ENCODE data around the gene ARMC9. TPM values are rescaled to one million over a fixed set of nuclear protein-coding genes. Genes with fewer than 3 reads are reported as not detected.
"Not testable (repeated sequence)": the region's sequence is repeated elsewhere in the genome, so short reads cannot be mapped to it uniquely, and the experiment has no call there.

Gene ARMC9
- total RNA-seq, 1 donor from 2014 or later = 0.89 TPM

- intact Hi-C loops (cut with DNase I) = loop anchor here (5.0 kb wide), 1 partner anchor 97 kb away; no protein-coding TSS in a partner anchor
- DNase-seq = peak; percentile 40
- peak; percentile 19 for ATAC-seq (ENCODE audit: poor library complexity)
Observed at GRCh38 chr2:231394211-231395141, 196.0 kb downstream of the ARMC9 start.

GRCh38 chr2:231395188-231396057 is 197.0 kb downstream of the ARMC9 start, which contains the start of gene B3GNT7:
B3GNT7 (plus strand) TSS chr2:231395710; CDS start chr2:231395804, 94 bp downstream.
- DNase-seq (peak; percentile 47), ATAC-seq (ENCODE audit: poor library complexity) (peak; percentile 21)
- intact Hi-C loops (cut with DNase I) = loop anchor here (5.0 kb wide), 1 partner anchor 98 kb away; no protein-coding TSS in a partner anchor

- intact Hi-C loops (cut with DNase I) = loop anchor here (5.0 kb wide), 1 partner anchor 99 kb away; no protein-coding TSS in a partner anchor
- DNase-seq (peak; percentile 42), ATAC-seq (ENCODE audit: poor library complexity) (no peak)
Observed at GRCh38 chr2:231396058-231396821, 197.8 kb downstream of the ARMC9 start.

GRCh38 chr2:231397011-231397927 is 198.8 kb downstream of the ARMC9 start:
- intact Hi-C loops (cut with DNase I) = loop anchor here (5.0 kb wide), 1 partner anchor 100 kb away; no protein-coding TSS in a partner anchor
- DNase-seq (peak; percentile 20), ATAC-seq (ENCODE audit: poor library complexity) (no peak)

- intact Hi-C loops (cut with DNase I) = loop anchor here (5.0 kb wide), 1 partner anchor 101 kb away; no protein-coding TSS in a partner anchor
- peak; percentile 22 for DNase-seq
- ATAC-seq (ENCODE audit: poor library complexity) = no peak
Observed at GRCh38 chr2:231397928-231398294, 199.5 kb downstream of the ARMC9 start.

GRCh38 chr2:231398585-231398984 is 200.2 kb downstream of the ARMC9 start:
- intact Hi-C loops (cut with DNase I) = loop anchor here (5.0 kb wide), 1 partner anchor 101 kb away; no protein-coding TSS in a partner anchor
- no peak for DNase-seq
- no peak for ATAC-seq (ENCODE audit: poor library complexity)

- no peak for ATAC-seq (ENCODE audit: poor library complexity)
- intact Hi-C loops (cut with DNase I) = loop anchor here (5.0 kb wide), 1 partner anchor 102 kb away; no protein-coding TSS in a partner anchor
Observed at GRCh38 chr2:231399046-231399852, 200.8 kb downstream of the ARMC9 start.

GRCh38 chr2:231399853-231400680 is 201.6 kb downstream of the ARMC9 start:
- intact Hi-C loops (cut with DNase I) = loop anchor here (5.0 kb wide), 1 partner anchor 103 kb away; no protein-coding TSS in a partner anchor
- ATAC-seq (ENCODE audit: poor library complexity) (peak; percentile 90), DNase-seq (peak; percentile 77)

More at GRCh38 chr2:231399046-231399852, 200.8 kb downstream of the ARMC9 start:
- DNase-seq = peak; percentile 43

GRCh38 chr2:231400681-231401080 is 202.2 kb downstream of the ARMC9 start:
- ATAC-seq (ENCODE audit: poor library complexity) = peak; percentile 29
- intact Hi-C loops (cut with DNase I); DNase-seq: not testable (repeated sequence)

GRCh38 chr2:231401101-231401500 is 202.7 kb downstream of the ARMC9 start:
- ATAC-seq (ENCODE audit: poor library complexity); intact Hi-C loops (cut with DNase I): not testable (repeated sequence)
- peak; percentile 38 for DNase-seq

- intact Hi-C loops (cut with DNase I); ATAC-seq (ENCODE audit: poor library complexity): not testable (repeated sequence)
- DNase-seq = peak; percentile 22
Observed at GRCh38 chr2:231403421-231404182, 205.2 kb downstream of the ARMC9 start.

GRCh38 chr2:231404183-231404578 is 205.8 kb downstream of the ARMC9 start:
- intact Hi-C loops (cut with DNase I); ATAC-seq (ENCODE audit: poor library complexity); DNase-seq: not testable (repeated sequence)

- intact Hi-C loops (cut with DNase I); DNase-seq; ATAC-seq (ENCODE audit: poor library complexity): not testable (repeated sequence)
Observed at GRCh38 chr2:231405601-231406367, 207.4 kb downstream of the ARMC9 start.

- intact Hi-C loops (cut with DNase I); DNase-seq; ATAC-seq (ENCODE audit: poor library complexity): not testable (repeated sequence)
Observed at GRCh38 chr2:231407686-231408085, 209.3 kb downstream of the ARMC9 start.

Data from Right ventricle myocardium superior (tissue), 1 donor.